HG03039 (cell line): ENCODE measurements around the gene STRAP.
"Not testable (repeated sequence)": the region's sequence is repeated elsewhere in the genome, so short reads cannot be mapped to it uniquely, and the experiment has no call there.

ENCODE experiments used
- ATAC-seq: cut with Tn5 transposase; IDR thresholded peaks from one replicate; pipeline ENCODE4 v1.9.1; 2021; ENCODE audit warnings: mild to moderate bottlenecking, moderate library complexity; ENCODE audit not compliant: unreplicated experiment

Gene STRAP

GRCh38 chr12:15919418-15919817 is 37.2 kb downstream of the STRAP start:
- ATAC-seq, result no peak

DNA sequence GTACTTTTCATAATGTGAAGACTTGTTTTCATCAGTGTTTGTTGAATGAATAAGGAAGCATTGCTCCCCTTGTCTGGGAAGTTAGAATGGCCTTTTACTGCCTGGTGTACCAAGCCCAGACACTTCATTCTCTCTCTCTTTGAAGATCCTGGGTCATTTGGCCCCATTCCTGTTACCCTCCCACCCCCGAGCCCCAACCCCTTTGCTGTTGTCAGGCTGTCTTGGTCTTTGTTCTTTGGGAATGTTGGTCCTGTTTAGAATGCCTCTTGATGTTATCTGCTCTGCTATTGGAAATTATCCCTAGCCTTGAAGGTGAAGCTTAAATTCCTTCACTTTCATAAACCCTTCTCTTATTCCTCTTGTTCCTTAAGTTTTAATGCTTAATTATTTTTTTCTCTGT is 42.8 kb downstream of the STRAP start:
- no peak for ATAC-seq

GRCh38 chr12:15928346-15928745 is 46.2 kb downstream of the STRAP start:
- no peak for ATAC-seq

DNA sequence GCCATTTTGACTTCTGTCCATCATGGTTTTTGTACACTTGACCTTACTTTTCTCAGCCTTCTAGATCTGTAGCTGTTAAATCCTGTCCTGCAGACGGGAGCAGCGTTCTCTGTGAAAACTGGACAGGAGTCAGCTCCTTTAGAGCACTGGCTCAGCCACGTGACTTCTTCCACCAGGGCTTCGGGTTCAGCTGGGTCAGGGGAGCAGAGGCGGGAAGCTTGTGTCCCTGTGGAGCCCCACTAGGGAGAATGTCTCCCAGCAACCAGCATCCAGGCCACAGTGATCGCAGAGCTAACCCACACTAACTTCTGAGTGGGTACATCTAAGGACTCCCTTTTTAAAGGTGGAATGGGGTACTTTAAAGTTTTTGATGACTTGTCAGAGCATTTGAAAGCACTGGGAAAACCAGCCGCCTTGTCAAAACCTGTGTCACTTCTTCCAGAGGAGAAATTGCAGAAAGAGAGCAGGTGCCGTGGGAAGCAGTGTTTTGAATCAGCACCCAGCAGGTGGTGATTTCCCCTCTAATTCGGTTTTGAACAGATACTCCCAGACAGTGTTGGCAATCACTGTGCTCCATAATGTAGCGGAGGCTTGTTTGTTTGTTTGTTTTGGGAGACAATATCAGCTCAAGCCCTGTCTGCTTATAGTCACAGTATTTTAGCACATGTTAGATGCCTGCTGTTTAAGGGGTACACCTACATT is 46.8 kb downstream of the STRAP start:
- no peak for ATAC-seq

DNA sequence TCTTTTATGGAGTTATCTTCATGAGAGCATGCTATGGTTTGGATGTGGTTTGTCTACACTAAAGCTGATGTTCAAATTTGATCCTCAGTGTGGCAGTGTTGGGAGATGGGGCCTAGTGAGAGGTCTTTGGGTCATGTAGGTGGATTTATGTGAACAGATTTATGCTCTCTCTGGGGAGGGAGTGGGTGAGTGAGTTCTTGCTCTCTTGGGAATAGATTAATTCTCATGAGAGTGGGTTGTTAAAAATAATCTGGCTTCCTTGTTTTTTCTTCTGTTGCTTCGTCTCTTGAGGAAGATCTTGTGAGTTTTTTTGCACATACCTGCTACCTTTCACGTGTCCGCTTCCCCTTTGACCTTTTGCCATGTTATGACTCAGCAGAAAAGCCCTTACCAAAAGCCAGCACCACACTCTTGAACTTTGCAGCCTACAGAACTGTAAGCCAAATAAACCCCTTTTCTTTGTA is 49.4 kb downstream of the STRAP start:
- ATAC-seq, result no peak

- ATAC-seq, result no peak
Measured at GRCh38 chr12:15932327-15932726, 50.1 kb downstream of the STRAP start.

- no peak for ATAC-seq
Measured at GRCh38 chr12:15932971-15933370, 50.8 kb downstream of the STRAP start.

DNA sequence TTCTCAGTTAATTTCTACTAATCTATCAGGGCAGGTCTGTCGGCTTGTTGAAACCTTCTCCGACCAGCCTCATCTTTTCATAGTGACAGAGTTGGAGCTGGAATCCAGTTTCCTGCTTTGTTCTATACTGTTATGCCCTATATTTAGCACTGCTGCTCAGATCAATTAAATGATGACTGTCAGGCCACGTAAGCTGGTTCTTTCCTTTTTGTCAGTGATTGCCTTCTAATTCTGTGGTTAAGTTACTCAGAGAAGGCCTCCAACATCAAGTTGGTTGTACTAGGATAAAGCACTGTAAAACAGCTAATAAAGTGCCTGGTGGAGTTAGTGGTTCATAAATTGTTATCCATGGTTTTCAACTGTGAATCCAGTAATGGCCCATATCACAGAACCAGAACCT is 51.6 kb downstream of the STRAP start:
- ATAC-seq, result no peak

DNA sequence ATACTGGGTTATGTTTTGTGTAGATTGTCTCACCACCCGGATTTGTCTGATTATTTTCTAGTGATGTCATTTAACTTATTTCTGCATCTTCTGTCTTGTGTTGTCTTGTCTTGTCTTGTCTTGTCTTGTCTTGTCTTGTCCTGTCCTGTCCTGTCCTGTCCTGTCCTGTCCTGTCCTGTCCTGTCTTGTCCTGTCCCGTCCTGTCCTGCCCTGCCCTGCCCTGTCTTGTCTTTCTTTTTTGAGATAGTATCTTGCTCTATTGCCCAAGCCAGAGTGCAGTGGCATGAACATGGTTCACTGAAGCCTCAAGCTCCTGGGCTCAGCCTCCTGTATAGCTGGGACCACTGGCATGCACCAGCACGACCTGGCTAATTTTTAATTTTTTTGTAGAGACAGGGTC is 54.6 kb downstream of the STRAP start:
- ATAC-seq, result no peak

DNA sequence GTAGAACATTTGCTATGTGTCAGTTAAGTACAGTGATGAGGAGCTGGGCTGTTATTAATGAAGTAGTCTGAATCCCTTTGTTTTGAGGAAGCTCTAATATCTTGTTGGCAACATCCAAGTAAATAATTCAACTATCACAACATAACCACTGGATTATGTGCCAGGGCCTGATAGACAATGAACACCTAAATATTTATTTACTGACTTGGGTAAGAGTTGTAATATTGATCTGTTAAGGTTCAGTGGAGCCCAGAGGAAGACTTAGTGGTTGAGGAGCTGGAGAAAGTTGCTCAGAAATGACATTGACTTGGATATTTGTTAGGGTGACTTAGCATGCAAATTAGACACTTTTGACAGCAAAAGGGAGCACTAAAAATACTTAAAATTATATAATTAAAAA is 55.7 kb downstream of the STRAP start:
- no peak for ATAC-seq

DNA sequence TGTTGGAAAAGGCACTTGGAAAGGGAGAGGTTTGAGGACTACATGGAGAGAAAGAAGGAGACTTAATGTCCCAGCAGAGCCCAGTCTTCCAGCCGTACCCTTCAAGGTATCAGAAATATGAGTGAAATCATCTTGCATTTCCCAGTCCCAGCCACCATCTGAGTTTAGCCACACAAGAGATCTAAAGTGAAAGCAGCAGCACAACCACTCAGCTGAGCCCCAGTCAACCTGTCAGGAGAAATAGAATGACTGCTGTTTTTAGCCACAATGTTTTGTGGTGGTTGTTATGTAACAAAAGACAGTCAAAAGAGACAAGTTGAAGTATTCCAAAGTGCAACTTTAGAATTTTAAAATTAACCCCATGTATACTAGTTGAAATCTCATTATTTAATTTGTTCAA is 56.9 kb downstream of the STRAP start:
- no peak for ATAC-seq

DNA sequence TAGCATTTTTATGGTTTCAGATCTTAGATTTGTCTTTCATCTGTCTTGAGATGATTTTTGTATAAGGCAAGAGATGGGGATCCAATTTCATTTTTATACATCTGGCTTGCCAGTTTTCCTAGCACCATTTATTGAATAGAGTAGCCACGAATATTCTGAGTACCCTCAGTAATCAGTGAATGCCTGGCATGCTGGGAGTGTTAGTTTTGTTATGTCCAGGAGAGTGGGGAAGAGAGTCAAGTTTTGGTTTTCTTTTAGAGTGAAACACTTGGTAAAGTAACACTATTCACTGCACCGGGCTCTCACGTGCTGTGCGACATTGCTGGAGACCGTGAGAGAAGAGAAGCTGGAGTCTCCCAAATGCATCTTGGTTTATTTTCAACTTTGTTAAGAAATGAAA is 60.3 kb downstream of the STRAP start:
- no peak for ATAC-seq

DNA sequence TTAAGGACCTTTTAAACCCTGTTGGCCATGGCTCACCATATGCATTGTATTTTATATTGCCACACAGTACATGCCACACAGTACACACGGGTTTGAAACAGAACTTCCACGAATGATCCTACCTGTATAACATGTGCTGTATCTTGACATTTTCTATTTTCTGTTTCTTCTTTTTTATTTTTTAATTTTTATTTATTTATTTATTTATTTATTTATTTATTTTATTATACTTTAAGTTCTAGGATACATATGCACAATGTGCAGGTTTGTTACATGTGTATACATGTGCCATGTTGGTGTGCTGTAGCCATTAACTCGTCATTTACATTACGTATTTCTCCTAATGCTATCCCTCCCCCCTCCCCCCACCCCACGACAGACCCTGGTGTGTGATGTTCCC is 61.3 kb downstream of the STRAP start:
- ATAC-seq, result not testable (repeated sequence)

GRCh38 chr12:15948461-15948860 is 66.3 kb downstream of the STRAP start:
- ATAC-seq, result not testable (repeated sequence)
